Liver (tissue), 9 donors: Measurements from ENCODE around the gene EIF4G3. TPM values are rescaled to one million over a fixed set of nuclear protein-coding genes. Genes with fewer than 3 reads are reported as not detected.

Experiments used
- DNase-seq: peaks from one replicate; pipeline ENCODE4 v3.0.0-alpha.2; 2017; ENCODE audit warnings: low spot score
- H3K27ac ChIP-seq, 2 donors: one replicate each; pipeline ENCODE4 v1.7.0; 2013; ENCODE audit warnings: inconsistent platforms in 2 of 2, low read length in 2 of 2, control low read depth in 1 of 2, low read depth in 1 of 2, mild to moderate bottlenecking in 1 of 2
- H3K27me3 ChIP-seq, 4 donors: one replicate each; pipeline versions ENCODE4 v1.6.1 to v1.7.0; 2013; ENCODE audit warnings: low read length in 3 of 4, inconsistent platforms in 1 of 4, mild to moderate bottlenecking in 1 of 4, moderate library complexity in 1 of 4; ENCODE audit not compliant: control insufficient read depth in 4 of 4, insufficient read depth in 4 of 4
- H3K36me3 ChIP-seq, 4 donors: one replicate each; pipeline versions ENCODE4 v1.6.1 to v1.7.0; 2013; ENCODE audit warnings: low read length in 3 of 4, mild to moderate bottlenecking in 3 of 4, low read depth in 1 of 4, moderate library complexity in 1 of 4; ENCODE audit not compliant: control insufficient read depth in 4 of 4, insufficient read depth in 3 of 4
- H3K4me1 ChIP-seq, 4 donors: one replicate each; pipeline versions ENCODE4 v1.6.1 to v1.7.0; 2013; ENCODE audit warnings: low read length in 3 of 4, mild to moderate bottlenecking in 3 of 4, moderate library complexity in 1 of 4; ENCODE audit not compliant: control insufficient read depth in 4 of 4, insufficient read depth in 4 of 4
- H3K4me3 ChIP-seq, 3 donors: one replicate each; pipeline versions ENCODE4 v1.6.1 to v1.7.0; 2013; ENCODE audit warnings: low read length in 3 of 3, control low read depth in 1 of 3, low read depth in 1 of 3, mild to moderate bottlenecking in 1 of 3
- H3K9ac ChIP-seq, 2 donors: one replicate each; pipeline ENCODE4 v1.7.0; 2013; ENCODE audit warnings: low read length in 2 of 2, mild to moderate bottlenecking in 2 of 2, moderate library complexity in 2 of 2, control low read depth in 1 of 2, low read depth in 1 of 2
- H3K9me3 ChIP-seq, 4 donors: one replicate each; pipeline versions ENCODE4 v1.6.1 to v1.7.0; 2013; ENCODE audit warnings: low read length in 3 of 4; ENCODE audit not compliant: control insufficient read depth in 4 of 4
- EGR1 ChIP-seq, 2 donors: IDR thresholded peaks; 2 replicates each; pipeline ENCODE4 v1.6.1; 2016 to 2018; ENCODE audit warnings: antibody characterized with exemption in 2 of 2, low read depth in 2 of 2
- FOXA1 ChIP-seq: IDR thresholded peaks from 2 replicates; pipeline ENCODE4 v1.6.1; 2016; ENCODE audit warnings: antibody characterized with exemption
- FOXA2 ChIP-seq: IDR thresholded peaks from 2 replicates; pipeline ENCODE4 v1.6.1; 2016; ENCODE audit warnings: antibody characterized with exemption
- GABPA ChIP-seq, 2 donors: IDR thresholded peaks in 1 of 2; conservative IDR thresholded peaks in 1 of 2; 2 replicates each; pipeline ENCODE4 v1.6.1; 2016; ENCODE audit warnings: antibody characterized with exemption in 2 of 2, mild to moderate bottlenecking in 1 of 2, moderate library complexity in 1 of 2
- HNF4A ChIP-seq, 2 donors: conservative IDR thresholded peaks; 2 replicates each; pipeline ENCODE4 v1.6.1; 2016; ENCODE audit warnings: antibody characterized with exemption in 2 of 2, mild to moderate bottlenecking in 2 of 2
- JUND ChIP-seq, 2 donors: IDR thresholded peaks; 2 replicates each; pipeline ENCODE4 v1.6.1; 2016; ENCODE audit warnings: antibody characterized with exemption in 2 of 2
- MAX ChIP-seq: IDR thresholded peaks from 2 replicates; pipeline ENCODE4 v1.6.1; 2016; ENCODE audit warnings: antibody characterized with exemption
- RAD21 ChIP-seq, 2 donors: IDR thresholded peaks; 2 replicates each; pipeline ENCODE4 v1.6.1; 2016; ENCODE audit warnings: antibody characterized with exemption in 2 of 2, mild to moderate bottlenecking in 2 of 2
- RXRA ChIP-seq, 2 donors: IDR thresholded peaks; 2 replicates each; pipeline ENCODE4 v1.6.1; 2017 to 2018; ENCODE audit warnings: antibody characterized with exemption in 2 of 2, mild to moderate bottlenecking in 1 of 2
- SP1 ChIP-seq: IDR thresholded peaks from 2 replicates; pipeline ENCODE4 v1.6.1; 2018; ENCODE audit warnings: antibody characterized with exemption, mild to moderate bottlenecking
- TAF1 ChIP-seq: conservative IDR thresholded peaks from 2 replicates; pipeline ENCODE4 v1.6.1; 2016; ENCODE audit warnings: antibody characterized with exemption, mild to moderate bottlenecking
- YY1 ChIP-seq: IDR thresholded peaks from 2 replicates; pipeline ENCODE4 v1.6.1; 2016; ENCODE audit warnings: antibody characterized with exemption, mild to moderate bottlenecking
- WGBS: extraction: QIAGEN DNeasy Blood & Tissue Kit; methylation state at CpG from one replicate; pipeline ENCODE4 v1.1.7; 2013; 5-methylcytosine and 5-hydroxymethylcytosine counted together
- polyA plus RNA-seq, 2 donors: library from polyadenylated mRNA; stranded (reverse) in 1 of 2; unstranded in 1 of 2; fragments of 200-250 nt in 1 of 2; fragments of >200 nt in 1 of 2; fragmentation: Nextera tagmentation in 1 of 2; extraction: Ambion mirVana in 1 of 2; gene quantifications; one replicate each; pipeline versions ENCODE4 v1.2.1 to v1.2.3, GENCODE V29; 2013 to 2015
- total RNA-seq, 2 donors: library from RNA; depleted of rRNA; stranded (reverse); fragments of >200 nt; gene quantifications; one replicate each; pipeline ENCODE4 v1.2.3, GENCODE V29; 2014
- TF ChIP-seq, protein P1 (sequence below): fragments of 150-350 bp; IDR thresholded peaks from 2 replicates; pipeline ENCODE4 v1.5.1; 2017; ENCODE audit warnings: improper control_type of control experiment, low read depth, low read length; ENCODE audit not compliant: missing input control
- TF ChIP-seq, protein P2 (sequence below): IDR thresholded peaks from 2 replicates; pipeline ENCODE4 v1.6.1; 2016; ENCODE audit warnings: antibody characterized with exemption
- donor health status: healthy.
- donor health status: healthy.
- donor health status: healthy.
- donor health status: healthy.
- donor health status: healthy.

The EIF4G3 gene
- total and polyA plus RNA-seq, 4 donors, result 7.6 to 22.8 (median 11.7) TPM

GRCh38 chr1:20811916-20812315, 364.8 kb downstream of the EIF4G3 start (continued):
- TF ChIP-seq, protein P1, sequence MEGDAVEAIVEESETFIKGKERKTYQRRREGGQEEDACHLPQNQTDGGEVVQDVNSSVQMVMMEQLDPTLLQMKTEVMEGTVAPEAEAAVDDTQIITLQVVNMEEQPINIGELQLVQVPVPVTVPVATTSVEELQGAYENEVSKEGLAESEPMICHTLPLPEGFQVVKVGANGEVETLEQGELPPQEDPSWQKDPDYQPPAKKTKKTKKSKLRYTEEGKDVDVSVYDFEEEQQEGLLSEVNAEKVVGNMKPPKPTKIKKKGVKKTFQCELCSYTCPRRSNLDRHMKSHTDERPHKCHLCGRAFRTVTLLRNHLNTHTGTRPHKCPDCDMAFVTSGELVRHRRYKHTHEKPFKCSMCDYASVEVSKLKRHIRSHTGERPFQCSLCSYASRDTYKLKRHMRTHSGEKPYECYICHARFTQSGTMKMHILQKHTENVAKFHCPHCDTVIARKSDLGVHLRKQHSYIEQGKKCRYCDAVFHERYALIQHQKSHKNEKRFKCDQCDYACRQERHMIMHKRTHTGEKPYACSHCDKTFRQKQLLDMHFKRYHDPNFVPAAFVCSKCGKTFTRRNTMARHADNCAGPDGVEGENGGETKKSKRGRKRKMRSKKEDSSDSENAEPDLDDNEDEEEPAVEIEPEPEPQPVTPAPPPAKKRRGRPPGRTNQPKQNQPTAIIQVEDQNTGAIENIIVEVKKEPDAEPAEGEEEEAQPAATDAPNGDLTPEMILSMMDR, result no peak
- no peak for TF ChIP-seq FOXA1

GRCh38 chr1:20793236-20793635, 383.5 kb downstream of the EIF4G3 start:
- WGBS, result 98% methylated on average over 4 of the region's 4 CpGs
- H3K4me3 ChIP-seq, result no peak overlapping the region
- H3K9me3 ChIP-seq, result no peaks in the 10 kb centered on the region
- no peaks in the 10 kb centered on the region for H3K27me3 ChIP-seq
- H3K9ac ChIP-seq, result no peak overlapping the region
- H3K36me3 ChIP-seq, result no peaks in the 10 kb centered on the region
- DNase-seq, result no peak
- H3K4me1 ChIP-seq, result peaks cover 0 to under 1% (median 0%) of the 10 kb centered on the region in 4 donors
- no peak overlapping the region for H3K27ac ChIP-seq
- TF ChIP-seq SP1 (no peak), GABPA (IDR thresholded peaks at IDR 0.05 in 1 of 2, conservative IDR thresholded peaks at IDR 0.05 in 1 of 2) (no peak), MAX (no peak), RXRA (IDR thresholded peaks at IDR 0.05) (no peak), EGR1 (IDR thresholded peaks at IDR 0.05; ENCODE audit: low read depth in 2 of 2) (no peak), RAD21 (IDR thresholded peaks at IDR 0.05) (no peak), FOXA2 (no peak), YY1 (no peak), TAF1 (no peak), HNF4A (conservative IDR thresholded peaks at IDR 0.05) (no peak), JUND (IDR thresholded peaks at IDR 0.05) (no peak)
- TF ChIP-seq, protein P2, sequence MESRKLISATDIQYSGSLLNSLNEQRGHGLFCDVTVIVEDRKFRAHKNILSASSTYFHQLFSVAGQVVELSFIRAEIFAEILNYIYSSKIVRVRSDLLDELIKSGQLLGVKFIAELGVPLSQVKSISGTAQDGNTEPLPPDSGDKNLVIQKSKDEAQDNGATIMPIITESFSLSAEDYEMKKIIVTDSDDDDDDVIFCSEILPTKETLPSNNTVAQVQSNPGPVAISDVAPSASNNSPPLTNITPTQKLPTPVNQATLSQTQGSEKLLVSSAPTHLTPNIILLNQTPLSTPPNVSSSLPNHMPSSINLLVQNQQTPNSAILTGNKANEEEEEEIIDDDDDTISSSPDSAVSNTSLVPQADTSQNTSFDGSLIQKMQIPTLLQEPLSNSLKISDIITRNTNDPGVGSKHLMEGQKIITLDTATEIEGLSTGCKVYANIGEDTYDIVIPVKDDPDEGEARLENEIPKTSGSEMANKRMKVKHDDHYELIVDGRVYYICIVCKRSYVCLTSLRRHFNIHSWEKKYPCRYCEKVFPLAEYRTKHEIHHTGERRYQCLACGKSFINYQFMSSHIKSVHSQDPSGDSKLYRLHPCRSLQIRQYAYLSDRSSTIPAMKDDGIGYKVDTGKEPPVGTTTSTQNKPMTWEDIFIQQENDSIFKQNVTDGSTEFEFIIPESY, result no peak

GRCh38 chr1:20792196-20792595, 384.5 kb downstream of the EIF4G3 start:
- no peaks in the 10 kb centered on the region for H3K36me3 ChIP-seq
- no peak overlapping the region for H3K27ac ChIP-seq
- H3K27me3 ChIP-seq, result no peaks in the 10 kb centered on the region
- H3K9ac ChIP-seq, result no peak overlapping the region
- WGBS, result 90% methylated on average over 2 of the region's 2 CpGs
- no peak overlapping the region for H3K4me3 ChIP-seq
- no peaks in the 10 kb centered on the region for H3K9me3 ChIP-seq
- TF ChIP-seq HNF4A (conservative IDR thresholded peaks at IDR 0.05) (no peak), RAD21 (IDR thresholded peaks at IDR 0.05) (no peak), TAF1 (no peak), YY1 (no peak), EGR1 (IDR thresholded peaks at IDR 0.05; ENCODE audit: low read depth in 2 of 2) (no peak), JUND (IDR thresholded peaks at IDR 0.05) (no peak), GABPA (IDR thresholded peaks at IDR 0.05 in 1 of 2, conservative IDR thresholded peaks at IDR 0.05 in 1 of 2) (no peak), SP1 (no peak)
- H3K4me1 ChIP-seq, result peaks cover 0 to 7% (median 4%) of the 10 kb centered on the region in 4 donors
- no peak for DNase-seq
